T-helper 17 cell (primary cell): ENCODE data around the gene CNGA1. TPM values are rescaled to one million over a fixed set of nuclear protein-coding genes. Genes with fewer than 3 reads are reported as not detected.

ENCODE experiments used
- ATAC-seq: fragments of 150-1000 bp; cut with Tn5 transposase; 2 replicates; pipeline ENCODE4 v1.10.0; 2021; ENCODE audit warnings: mild to moderate bottlenecking, moderate library complexity
- DNase-seq, 3 donors: peaks; one replicate each; pipeline versions ENCODE4 v3.0.0 to v3.0.0-alpha.2; 2020 to 2021
- H3K9me3 ChIP-seq: one replicate; pipeline ENCODE4 v1.7.0; 2013; ENCODE audit warnings: low read length, mild to moderate bottlenecking; ENCODE audit not compliant: control insufficient read depth, poor library complexity, severe bottlenecking
- H3K27ac Mint-ChIP-seq: one replicate; pipeline ENCODE4 v1.8.0; 2022; ENCODE audit warnings: mild to moderate bottlenecking, moderate library complexity, mixed read lengths
- H3K27me3 Mint-ChIP-seq: one replicate; pipeline ENCODE4 v1.8.0; 2022; ENCODE audit warnings: mixed read lengths
- H3K36me3 Mint-ChIP-seq: one replicate; pipeline ENCODE4 v1.8.0; 2022; ENCODE audit warnings: low read depth, mixed read lengths
- H3K4me1 Mint-ChIP-seq: one replicate; pipeline ENCODE4 v1.8.0; 2022; ENCODE audit warnings: mild to moderate bottlenecking, mixed read lengths
- H3K4me3 Mint-ChIP-seq: one replicate; pipeline ENCODE4 v1.8.0; 2022; ENCODE audit warnings: mild to moderate bottlenecking, moderate library complexity, mixed read lengths
- total RNA-seq, 4 donors: library from RNA in 2 of 4; stranded (reverse) in 2 of 4; gene quantifications; one replicate each; pipeline ENCODE4 v1.2.3 and lab custom pipeline; 2022 to 2026

CNGA1 gene
- total RNA-seq, 2 donors from 2014 or later, result not detected

DNA sequence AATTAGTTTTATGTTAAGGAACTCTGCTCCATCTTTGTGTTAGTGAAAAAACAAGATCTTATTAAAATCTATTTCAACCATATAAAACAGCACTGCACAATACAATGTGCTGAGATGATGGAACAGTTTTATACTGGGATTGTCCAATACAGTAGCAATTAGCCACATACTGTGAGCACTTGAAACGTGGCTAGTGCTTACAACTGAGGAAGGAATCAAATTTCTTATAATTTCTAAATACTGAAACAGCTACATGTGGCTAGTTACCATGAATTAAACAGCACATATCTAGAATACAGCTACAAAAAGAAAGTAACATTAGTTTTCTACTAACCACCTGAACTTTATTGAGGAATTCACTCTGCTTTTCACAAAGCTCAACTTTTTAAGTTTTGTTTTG lies 116.8 kb downstream of the CNGA1 start:
- Mint-ChIP-seq H3K27me3 (no peaks in the 10 kb centered on the region), H3K36me3 (peaks cover 11% of the 10 kb centered on the region), H3K4me3 (no peak overlapping the region), H3K4me1 (peaks cover 6% of the 10 kb centered on the region), H3K27ac (no peak overlapping the region)
- no peaks in the 10 kb centered on the region for H3K9me3 ChIP-seq
- DNase-seq (no peak), ATAC-seq (no peak)

DNA sequence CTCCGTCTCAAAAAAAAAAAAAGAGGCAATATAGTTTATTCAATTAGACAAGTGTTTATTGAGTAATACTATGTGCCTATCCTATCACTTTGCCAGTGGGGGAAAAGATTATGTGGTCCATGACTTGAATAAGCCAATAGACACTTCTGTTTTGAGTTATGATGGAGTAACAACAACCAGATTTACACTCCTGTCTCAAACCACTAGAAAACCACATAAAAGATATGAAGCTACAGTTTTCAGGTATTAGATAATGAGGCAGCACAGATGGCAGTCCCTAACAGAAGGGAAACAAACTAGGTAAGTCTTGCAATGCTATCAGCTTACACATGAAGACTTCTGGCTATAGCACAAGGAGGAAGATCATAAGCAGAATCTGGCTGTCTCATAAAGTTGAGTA lies 124.6 kb downstream of the CNGA1 start:
- DNase-seq, result no peak
- Mint-ChIP-seq H3K36me3 (peaks cover 14% of the 10 kb centered on the region), H3K27ac (peak overlapping the region; percentile 54), H3K4me1 (peaks cover 19% of the 10 kb centered on the region), H3K4me3 (no peak overlapping the region), H3K27me3 (no peaks in the 10 kb centered on the region)
- no peaks in the 10 kb centered on the region for H3K9me3 ChIP-seq
- ATAC-seq, result peak; percentile 59

Other genes starting within 250 kb of the CNGA1 start
- gene CORIN, start 178.6 kb downstream of the CNGA1 start, total RNA-seq, result under 1 TPM; 0.07 to 0.26 TPM
- 10 to 100 TPM; 11.0 to 12.2 TPM for gene NFXL1, start 102.1 kb downstream of the CNGA1 start, total RNA-seq
- 1 to 10 TPM in 1 of 2 donors, under 1 TPM in 1; 0.91 to 1.7 TPM for gene NIPAL1, start 91 bp upstream of the CNGA1 start, total RNA-seq
- 10 to 100 TPM; 52.4 to 53.2 TPM for gene TXK, start 117.6 kb upstream of the CNGA1 start, total RNA-seq